Uterus (tissue), 4 donors: ENCODE data around the gene RIMS1. TPM values are rescaled to one million over a fixed set of nuclear protein-coding genes. Genes with fewer than 3 reads are reported as not detected.

Experiments
- DNase-seq, 2 donors: peaks; one replicate each; pipeline ENCODE4 v3.0.0-alpha.2; 2019 to 2020
- H3K27ac ChIP-seq, 2 donors: fragments of 200-600 bp; sonication (generic); 1 replicate in 1 of 2; 2 replicates in 1 of 2; pipeline ENCODE4 v1.5.1; 2016 to 2018
- H3K27me3 ChIP-seq, 2 donors: fragments of 200-600 bp; sonication (generic); one replicate each; pipeline ENCODE4 v1.5.1; 2018 to 2019; ENCODE audit warnings: control low read depth in 1 of 2
- H3K36me3 ChIP-seq, 2 donors: fragments of 200-600 bp; sonication (generic); one replicate each; pipeline ENCODE4 v1.5.1; 2019; ENCODE audit warnings: control low read depth in 1 of 2
- H3K4me1 ChIP-seq, 2 donors: fragments of 200-600 bp; sonication (generic); one replicate each; pipeline ENCODE4 v1.5.1; 2018 to 2019; ENCODE audit warnings: control low read depth in 1 of 2
- H3K4me3 ChIP-seq, 2 donors: fragments of 200-600 bp; sonication (generic); 1 replicate in 1 of 2; 2 replicates in 1 of 2; pipeline ENCODE4 v1.5.1; 2018 to 2019; ENCODE audit warnings: mild to moderate bottlenecking in 1 of 2
- H3K9me3 ChIP-seq, 2 donors: fragments of 200-600 bp; sonication (generic); one replicate each; pipeline ENCODE4 v1.5.1; 2019; ENCODE audit warnings: control low read depth in 1 of 2
- POLR2A ChIP-seq, 2 donors: fragments of 450-650 bp; IDR thresholded peaks; one replicate each; pipeline ENCODE4 v1.6.1; 2016; ENCODE audit warnings: antibody characterized with exemption in 2 of 2, mild to moderate bottlenecking in 1 of 2, moderate library complexity in 1 of 2
- intact Hi-C: fragments of 100-400 bp; cut with DNase I; formaldehyde crosslinking; loops from one replicate; pipeline ENCODE4 v1.15.1; 2023; ENCODE audit warnings: low total_unique reads
- total RNA-seq, 4 donors: library from RNA; depleted of rRNA in 3 of 4; stranded (reverse); fragments of >200 nt in 3 of 4; gene quantifications; one replicate each; pipeline versions ENCODE4 v1.1.0 to v1.2.4, GENCODE V29; 2014 to 2023
- TF ChIP-seq, protein P1 (sequence below), 4 experiments: fragments of 200-600 bp in 2 of 4; fragments of 450-650 bp in 2 of 4; sonication (generic) in 2 of 4; IDR thresholded peaks; one replicate each; pipeline ENCODE4 v1.5.1; 2016 to 2019; ENCODE audit warnings: antibody characterized with exemption in 4 of 4, mild to moderate bottlenecking in 2 of 4, moderate library complexity in 1 of 4
- donor health status: DM: yes; HTN: yes; CAD: no.

RIMS1 gene, protein sequence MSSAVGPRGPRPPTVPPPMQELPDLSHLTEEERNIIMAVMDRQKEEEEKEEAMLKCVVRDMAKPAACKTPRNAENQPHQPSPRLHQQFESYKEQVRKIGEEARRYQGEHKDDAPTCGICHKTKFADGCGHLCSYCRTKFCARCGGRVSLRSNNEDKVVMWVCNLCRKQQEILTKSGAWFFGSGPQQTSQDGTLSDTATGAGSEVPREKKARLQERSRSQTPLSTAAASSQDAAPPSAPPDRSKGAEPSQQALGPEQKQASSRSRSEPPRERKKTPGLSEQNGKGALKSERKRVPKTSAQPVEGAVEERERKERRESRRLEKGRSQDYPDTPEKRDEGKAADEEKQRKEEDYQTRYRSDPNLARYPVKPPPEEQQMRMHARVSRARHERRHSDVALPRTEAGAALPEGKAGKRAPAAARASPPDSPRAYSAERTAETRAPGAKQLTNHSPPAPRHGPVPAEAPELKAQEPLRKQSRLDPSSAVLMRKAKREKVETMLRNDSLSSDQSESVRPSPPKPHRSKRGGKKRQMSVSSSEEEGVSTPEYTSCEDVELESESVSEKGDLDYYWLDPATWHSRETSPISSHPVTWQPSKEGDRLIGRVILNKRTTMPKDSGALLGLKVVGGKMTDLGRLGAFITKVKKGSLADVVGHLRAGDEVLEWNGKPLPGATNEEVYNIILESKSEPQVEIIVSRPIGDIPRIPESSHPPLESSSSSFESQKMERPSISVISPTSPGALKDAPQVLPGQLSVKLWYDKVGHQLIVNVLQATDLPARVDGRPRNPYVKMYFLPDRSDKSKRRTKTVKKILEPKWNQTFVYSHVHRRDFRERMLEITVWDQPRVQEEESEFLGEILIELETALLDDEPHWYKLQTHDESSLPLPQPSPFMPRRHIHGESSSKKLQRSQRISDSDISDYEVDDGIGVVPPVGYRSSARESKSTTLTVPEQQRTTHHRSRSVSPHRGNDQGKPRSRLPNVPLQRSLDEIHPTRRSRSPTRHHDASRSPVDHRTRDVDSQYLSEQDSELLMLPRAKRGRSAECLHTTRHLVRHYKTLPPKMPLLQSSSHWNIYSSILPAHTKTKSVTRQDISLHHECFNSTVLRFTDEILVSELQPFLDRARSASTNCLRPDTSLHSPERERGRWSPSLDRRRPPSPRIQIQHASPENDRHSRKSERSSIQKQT (N-terminal part only)
- 10 to 100 TPM in 1 of 4 donors, under 1 TPM in 1, not detected in 2; 0.88 to 24.9 TPM for total RNA-seq

DNA sequence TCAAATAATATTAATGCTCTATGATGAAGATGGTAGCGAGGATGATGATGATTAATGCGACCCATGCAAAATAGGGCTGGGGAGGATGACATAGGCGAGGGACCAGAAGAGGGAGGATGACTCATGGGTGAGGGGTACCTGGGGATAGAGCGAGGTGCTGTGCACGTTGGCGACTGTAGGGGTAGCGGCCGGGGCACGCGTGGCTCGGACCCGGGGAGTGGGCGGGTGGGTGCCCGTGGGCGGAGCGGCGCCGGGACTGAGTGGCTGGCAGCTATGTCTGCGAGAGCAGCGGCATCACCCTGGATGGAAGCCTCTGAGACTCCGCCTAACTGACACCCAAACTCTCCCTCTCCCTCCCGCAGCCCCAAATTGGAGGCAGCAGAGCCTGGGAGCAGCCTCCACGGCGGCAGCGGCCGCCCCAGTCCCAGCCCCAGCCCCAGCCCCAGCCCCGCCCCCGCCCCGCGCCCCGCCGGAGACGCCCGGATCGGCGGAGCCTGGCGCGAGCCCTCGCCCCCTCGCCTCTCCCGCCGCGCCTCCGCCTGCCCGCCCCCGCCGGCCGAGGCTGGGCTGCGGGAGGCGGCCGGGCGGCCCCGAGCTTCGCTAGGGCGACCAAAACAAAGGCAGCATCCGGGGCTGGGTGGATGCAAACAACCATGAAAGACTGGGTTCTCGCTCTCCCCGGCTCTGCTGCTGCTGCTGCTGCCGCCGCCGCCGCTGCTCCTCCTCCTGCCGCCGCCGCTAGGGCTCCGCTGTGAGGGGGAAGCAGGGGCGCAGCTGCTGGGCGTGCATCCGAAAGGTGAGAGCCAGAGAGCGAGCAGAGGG lies at the start of gene RIMS1:
TSS of gene RIMS1 (plus strand) at position 367 of the 822 bp plus-strand sequence. CDS start 474 bp downstream, outside the sequence.
- intact Hi-C loops, result no loop called here
- DNase-seq, result no peak
- Histone ChIP-seq H3K27me3 (no peaks in the 10 kb centered on the region), H3K36me3 (no peaks in the 10 kb centered on the region), H3K9me3 (no peaks in the 10 kb centered on the region), H3K4me3 (peak within 1 kb of the TSS; percentile 3 to 21), H3K27ac (no peak within 1 kb of the TSS), H3K4me1 (no peaks in the 10 kb centered on the region)
- no peak for TF ChIP-seq POLR2A (IDR thresholded peaks at IDR 0.05)
- TF ChIP-seq, protein P1, sequence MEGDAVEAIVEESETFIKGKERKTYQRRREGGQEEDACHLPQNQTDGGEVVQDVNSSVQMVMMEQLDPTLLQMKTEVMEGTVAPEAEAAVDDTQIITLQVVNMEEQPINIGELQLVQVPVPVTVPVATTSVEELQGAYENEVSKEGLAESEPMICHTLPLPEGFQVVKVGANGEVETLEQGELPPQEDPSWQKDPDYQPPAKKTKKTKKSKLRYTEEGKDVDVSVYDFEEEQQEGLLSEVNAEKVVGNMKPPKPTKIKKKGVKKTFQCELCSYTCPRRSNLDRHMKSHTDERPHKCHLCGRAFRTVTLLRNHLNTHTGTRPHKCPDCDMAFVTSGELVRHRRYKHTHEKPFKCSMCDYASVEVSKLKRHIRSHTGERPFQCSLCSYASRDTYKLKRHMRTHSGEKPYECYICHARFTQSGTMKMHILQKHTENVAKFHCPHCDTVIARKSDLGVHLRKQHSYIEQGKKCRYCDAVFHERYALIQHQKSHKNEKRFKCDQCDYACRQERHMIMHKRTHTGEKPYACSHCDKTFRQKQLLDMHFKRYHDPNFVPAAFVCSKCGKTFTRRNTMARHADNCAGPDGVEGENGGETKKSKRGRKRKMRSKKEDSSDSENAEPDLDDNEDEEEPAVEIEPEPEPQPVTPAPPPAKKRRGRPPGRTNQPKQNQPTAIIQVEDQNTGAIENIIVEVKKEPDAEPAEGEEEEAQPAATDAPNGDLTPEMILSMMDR (IDR thresholded peaks at IDR 0.05), result no peak

DNA sequence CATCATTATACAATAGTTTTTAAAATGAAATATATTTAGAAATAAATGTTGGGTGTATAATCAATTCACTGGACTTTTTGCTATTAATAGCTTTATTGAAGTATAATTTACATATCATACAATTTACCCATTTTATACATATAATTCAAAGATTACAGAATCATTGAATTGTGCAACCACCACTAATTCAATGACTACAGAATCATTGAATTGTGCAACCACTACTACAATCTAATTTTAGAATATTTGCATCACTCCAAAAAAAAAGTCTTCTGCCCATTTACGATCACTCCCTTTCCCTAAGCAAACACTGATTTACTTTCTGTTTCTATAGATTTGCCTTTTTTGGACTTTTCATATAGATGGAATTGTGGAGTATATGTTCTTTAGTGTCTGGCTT lies 35.1 kb upstream of the RIMS1 start:
- DNase-seq, result no peak
- no peak overlapping the region for H3K4me3 ChIP-seq
- intact Hi-C loops, result no loop called here
- no peak for TF ChIP-seq POLR2A (IDR thresholded peaks at IDR 0.05)
- TF ChIP-seq, protein P1 (IDR thresholded peaks at IDR 0.05), result no peak
- no peaks in the 10 kb centered on the region for H3K9me3 ChIP-seq
- H3K36me3 ChIP-seq, result no peaks in the 10 kb centered on the region
- no peaks in the 10 kb centered on the region for H3K4me1 ChIP-seq
- no peaks in the 10 kb centered on the region for H3K27me3 ChIP-seq
- no peak overlapping the region for H3K27ac ChIP-seq

DNA sequence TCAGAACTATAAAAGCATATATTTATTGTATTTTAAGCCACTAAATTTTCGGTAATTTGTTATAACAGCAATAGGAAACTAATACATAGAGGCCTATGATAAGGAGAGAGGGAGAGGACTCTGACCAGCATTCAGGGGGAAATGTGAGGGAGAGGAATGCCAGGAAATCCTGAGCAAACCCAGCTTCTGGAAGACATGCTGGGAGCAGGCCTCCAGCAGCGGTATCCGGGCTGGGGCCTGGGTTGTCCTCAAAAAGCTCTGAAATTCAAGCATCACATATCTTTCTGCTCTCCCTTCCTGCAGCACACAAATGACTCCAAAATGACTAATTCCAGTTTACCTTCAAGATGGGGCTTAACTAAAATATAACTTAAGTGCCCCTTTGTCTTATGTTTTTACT lies 33.4 kb upstream of the RIMS1 start:
- H3K27me3 ChIP-seq, result no peaks in the 10 kb centered on the region
- no peaks in the 10 kb centered on the region for H3K9me3 ChIP-seq
- no peak overlapping the region for H3K4me3 ChIP-seq
- H3K36me3 ChIP-seq, result no peaks in the 10 kb centered on the region
- H3K4me1 ChIP-seq, result no peaks in the 10 kb centered on the region
- DNase-seq, result no peak
- intact Hi-C loops, result no loop called here
- no peak overlapping the region for H3K27ac ChIP-seq
- TF ChIP-seq, protein P1 (IDR thresholded peaks at IDR 0.05), result no peak
- TF ChIP-seq POLR2A (IDR thresholded peaks at IDR 0.05), result no peak

DNA sequence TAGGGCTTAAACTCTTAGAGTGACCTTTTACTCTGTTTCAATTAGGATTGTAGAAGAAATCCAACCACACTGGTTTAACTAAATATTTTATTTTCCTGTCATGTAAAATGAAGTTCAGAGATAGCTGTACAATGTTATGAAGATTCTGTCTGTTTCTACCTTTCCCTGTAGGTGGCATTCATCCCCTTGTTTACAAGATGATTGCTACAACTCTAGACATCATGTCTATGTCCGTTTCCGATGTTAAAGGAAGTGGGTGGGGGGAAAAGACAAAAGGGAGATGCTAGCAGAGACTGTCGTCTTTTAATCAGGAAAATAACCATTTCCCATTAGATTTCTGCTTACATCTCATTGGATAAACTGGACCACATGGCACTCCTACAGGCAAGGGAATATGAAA lies 30.9 kb upstream of the RIMS1 start:
- H3K36me3 ChIP-seq, result no peaks in the 10 kb centered on the region
- intact Hi-C loops, result no loop called here

More for the DNA sequence above, 30.9 kb upstream of the RIMS1 start:
- Histone ChIP-seq H3K27ac (no peak overlapping the region), H3K4me1 (no peaks in the 10 kb centered on the region), H3K4me3 (no peak overlapping the region), H3K9me3 (no peaks in the 10 kb centered on the region), H3K27me3 (no peaks in the 10 kb centered on the region)
- TF ChIP-seq POLR2A (IDR thresholded peaks at IDR 0.05), result no peak
- TF ChIP-seq, protein P1 (IDR thresholded peaks at IDR 0.05), result no peak
- DNase-seq, result no peak
